CD4-positive, alpha-beta T cell (primary cell): ENCODE measurements around the gene AGAP1. TPM values are rescaled to one million over a fixed set of nuclear protein-coding genes. Genes with fewer than 3 reads are reported as not detected.

ENCODE experiments used
- ATAC-seq: fragments of 200-7000 bp; cut with Tn5 transposase; one replicate; pipeline ENCODE4 v1.10.0; 2022; ENCODE audit warnings: mild to moderate bottlenecking; ENCODE audit not compliant: poor library complexity
- CTCF ChIA-PET: fragments of 350-600 bp; sonication (Branson Sonifier 250); formaldehyde crosslinking; loops from one replicate; lab custom pipeline; 2021; ENCODE audit warnings: antibody characterized with exemption, inconsistent platforms; lab: Charles Lee
- POLR2A ChIA-PET: fragments of 350-600 bp; sonication (Branson Sonifier 250); formaldehyde crosslinking; loops from one replicate; lab custom pipeline; 2021; ENCODE audit warnings: antibody characterized with exemption, inconsistent platforms; lab: Charles Lee
- DNase-seq, 14 experiments: peaks; one replicate each; pipeline ENCODE4 v3.0.0-alpha.2; 2013 to 2020; ENCODE audit warnings: mixed read lengths in 2 of 14
- H3K27ac ChIP-seq, 2 donors: one replicate each; pipeline versions ENCODE4 v1.5.1 to v1.7.0; 2013; ENCODE audit warnings: low read length in 2 of 2, low read depth in 1 of 2, mild to moderate bottlenecking in 1 of 2
- H3K27me3 ChIP-seq, 2 experiments: 1 replicate in 1 of 2; 2 replicates in 1 of 2; pipeline versions ENCODE4 v1.6.1 to v1.7.0; 2013; ENCODE audit warnings: low read length in 2 of 2, control low read depth in 1 of 2, mild to moderate bottlenecking in 1 of 2, moderate library complexity in 1 of 2; ENCODE audit not compliant: insufficient read depth in 2 of 2, control insufficient read depth in 1 of 2
- H3K36me3 ChIP-seq: one replicate; pipeline ENCODE4 v1.6.1; 2013; ENCODE audit warnings: low read length, control low read depth; ENCODE audit not compliant: insufficient read depth
- H3K4me1 ChIP-seq: one replicate; pipeline ENCODE4 v1.6.1; 2013; ENCODE audit warnings: low read length, control low read depth; ENCODE audit not compliant: insufficient read depth
- H3K4me3 ChIP-seq: one replicate; pipeline ENCODE4 v1.5.1; 2013; ENCODE audit warnings: mild to moderate bottlenecking, low read length, moderate library complexity
- H3K9me3 ChIP-seq, 2 experiments: 1 replicate in 1 of 2; 2 replicates in 1 of 2; pipeline versions ENCODE4 v1.6.1 to v1.7.0; 2013; ENCODE audit warnings: low read length in 2 of 2, mild to moderate bottlenecking in 2 of 2, control low read depth in 1 of 2, moderate library complexity in 1 of 2; ENCODE audit not compliant: control insufficient read depth in 1 of 2, insufficient read depth in 1 of 2
- H3K27ac Mint-ChIP-seq: one replicate; pipeline ENCODE4 v1.8.0; 2020; ENCODE audit warnings: mixed read lengths
- H3K27me3 Mint-ChIP-seq: one replicate; pipeline ENCODE4 v1.8.0; 2021; ENCODE audit warnings: mixed read lengths
- H3K36me3 Mint-ChIP-seq: one replicate; pipeline ENCODE4 v1.8.0; 2021; ENCODE audit warnings: low read depth, mixed read lengths
- H3K4me1 Mint-ChIP-seq: one replicate; pipeline ENCODE4 v1.8.0; 2021; ENCODE audit warnings: low read depth, mixed read lengths
- H3K4me3 Mint-ChIP-seq: one replicate; pipeline ENCODE4 v1.8.0; 2020; ENCODE audit warnings: mild to moderate bottlenecking, mixed read lengths
- H3K9me3 Mint-ChIP-seq: one replicate; pipeline ENCODE4 v1.8.0; 2020; ENCODE audit warnings: mixed read lengths
- intact Hi-C, 2 experiments: fragments of 100-400 bp; cut with DNase I in 1 of 2; cut with micrococcal nuclease in 1 of 2; formaldehyde crosslinking; loops; one replicate each; pipeline versions ENCODE4 v1.15.1 to v1.9.0; 2023 to 2025; cut with DNase I, micrococcal nuclease
- total RNA-seq, 174 experiments: library from RNA in 2 of 174; stranded (reverse) in 2 of 174; gene quantifications; one replicate each; pipeline ENCODE4 v1.2.3 and lab custom pipeline; 2021 to 2026
- TF ChIP-seq, protein P1 (sequence below): fragments of 200-600 bp; IDR thresholded peaks from one replicate; pipeline ENCODE4 v1.8.0; 2022; ENCODE audit warnings: antibody characterized with exemption, mild to moderate bottlenecking

Gene AGAP1
- total RNA-seq, 2 experiments from 2014 or later: 2.6 to 3.1 TPM

- Mint-ChIP-seq H3K27ac (no peak overlapping the region), H3K27me3 (peaks cover 10% of the 10 kb centered on the region), H3K36me3 (no peaks in the 10 kb centered on the region), H3K9me3 (no peaks in the 10 kb centered on the region), H3K4me1 (no peaks in the 10 kb centered on the region), H3K4me3 (no peak overlapping the region)
- ATAC-seq (no peak), DNase-seq (no peak)
- ChIA-PET POLR2A (no interaction called here), CTCF (no interaction called here)
- Histone ChIP-seq H3K27ac (no peak overlapping the region), H3K4me1 (no peaks in the 10 kb centered on the region), H3K9me3 (peaks cover 0 to 8% of the 10 kb centered on the region in 2 experiments), H3K4me3 (no peak overlapping the region), H3K36me3 (no peaks in the 10 kb centered on the region), H3K27me3 (peaks cover 0 to 3% of the 10 kb centered on the region in 2 experiments)
- intact Hi-C loops: no loop called here
- TF ChIP-seq, protein P1, sequence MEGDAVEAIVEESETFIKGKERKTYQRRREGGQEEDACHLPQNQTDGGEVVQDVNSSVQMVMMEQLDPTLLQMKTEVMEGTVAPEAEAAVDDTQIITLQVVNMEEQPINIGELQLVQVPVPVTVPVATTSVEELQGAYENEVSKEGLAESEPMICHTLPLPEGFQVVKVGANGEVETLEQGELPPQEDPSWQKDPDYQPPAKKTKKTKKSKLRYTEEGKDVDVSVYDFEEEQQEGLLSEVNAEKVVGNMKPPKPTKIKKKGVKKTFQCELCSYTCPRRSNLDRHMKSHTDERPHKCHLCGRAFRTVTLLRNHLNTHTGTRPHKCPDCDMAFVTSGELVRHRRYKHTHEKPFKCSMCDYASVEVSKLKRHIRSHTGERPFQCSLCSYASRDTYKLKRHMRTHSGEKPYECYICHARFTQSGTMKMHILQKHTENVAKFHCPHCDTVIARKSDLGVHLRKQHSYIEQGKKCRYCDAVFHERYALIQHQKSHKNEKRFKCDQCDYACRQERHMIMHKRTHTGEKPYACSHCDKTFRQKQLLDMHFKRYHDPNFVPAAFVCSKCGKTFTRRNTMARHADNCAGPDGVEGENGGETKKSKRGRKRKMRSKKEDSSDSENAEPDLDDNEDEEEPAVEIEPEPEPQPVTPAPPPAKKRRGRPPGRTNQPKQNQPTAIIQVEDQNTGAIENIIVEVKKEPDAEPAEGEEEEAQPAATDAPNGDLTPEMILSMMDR: no peak
Observed at GRCh38 chr2:235537587-235537986, 43.7 kb downstream of the AGAP1 start.

- Histone ChIP-seq H3K27me3 (peaks cover 0 to 3% of the 10 kb centered on the region in 2 experiments), H3K4me3 (no peak overlapping the region), H3K4me1 (no peaks in the 10 kb centered on the region), H3K36me3 (no peaks in the 10 kb centered on the region), H3K27ac (no peak overlapping the region), H3K9me3 (peaks cover 0 to 9% of the 10 kb centered on the region in 2 experiments)
- TF ChIP-seq, protein P1: no peak
- no peak overlapping the region for H3K4me3 Mint-ChIP-seq
- no peaks in the 10 kb centered on the region for H3K9me3 Mint-ChIP-seq
- H3K36me3 Mint-ChIP-seq: no peaks in the 10 kb centered on the region
- ATAC-seq (no peak), DNase-seq (no peak)
- ChIA-PET CTCF (no interaction called here), POLR2A (no interaction called here)
- intact Hi-C loops: no loop called here
- H3K27ac Mint-ChIP-seq: no peak overlapping the region
- H3K27me3 Mint-ChIP-seq: peaks cover 9% of the 10 kb centered on the region
- H3K4me1 Mint-ChIP-seq: no peaks in the 10 kb centered on the region
Observed at GRCh38 chr2:235538144-235538639, 44.3 kb downstream of the AGAP1 start.

DNA sequence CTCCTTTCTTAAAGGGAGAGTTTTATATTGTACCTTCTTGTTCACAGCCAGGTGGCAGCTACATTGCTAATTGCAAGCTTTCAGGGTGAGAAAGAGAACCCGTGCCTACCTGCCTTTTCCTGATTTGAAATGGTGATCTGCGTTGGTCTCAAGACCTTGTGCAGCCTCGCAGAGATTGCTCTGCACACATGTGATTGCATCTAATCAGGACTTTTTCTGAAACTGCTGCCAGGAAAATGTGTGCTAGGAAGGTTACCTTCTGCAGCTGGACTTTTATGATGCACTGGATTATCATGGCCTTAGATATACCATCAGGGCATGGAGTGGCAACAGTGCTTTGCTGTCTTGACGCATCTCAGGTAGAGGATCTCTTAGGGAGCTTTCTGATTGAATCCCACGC lies 45.1 kb downstream of the AGAP1 start:
- Histone ChIP-seq H3K9me3 (peaks cover 0 to 16% of the 10 kb centered on the region in 2 experiments), H3K27me3 (no peaks in the 10 kb centered on the region), H3K4me1 (no peaks in the 10 kb centered on the region), H3K27ac (no peak overlapping the region), H3K36me3 (no peaks in the 10 kb centered on the region), H3K4me3 (no peak overlapping the region)
- DNase-seq: no peak
- no peaks in the 10 kb centered on the region for H3K36me3 Mint-ChIP-seq
- no peak overlapping the region for H3K27ac Mint-ChIP-seq
- H3K4me3 Mint-ChIP-seq: no peak overlapping the region
- CTCF ChIA-PET: no interaction called here
- intact Hi-C loops: no loop called here
- TF ChIP-seq, protein P1: no peak
- no peaks in the 10 kb centered on the region for H3K9me3 Mint-ChIP-seq
- ATAC-seq: no peak
- POLR2A ChIA-PET: no interaction called here
- no peaks in the 10 kb centered on the region for H3K4me1 Mint-ChIP-seq
- H3K27me3 Mint-ChIP-seq: peaks cover 5% of the 10 kb centered on the region
